CD4-positive, alpha-beta T cell treated with Interleukin-17A for 1 hour (primary cell): Measurements from ENCODE around the gene GABRP.
"Not testable (repeated sequence)": the region's sequence is repeated elsewhere in the genome, so short reads cannot be mapped to it uniquely, and the experiment has no call there.

Experiments used
- DNase-seq: peaks from one replicate; pipeline ENCODE4 v3.0.0-alpha.2; 2020

GABRP gene

DNA sequence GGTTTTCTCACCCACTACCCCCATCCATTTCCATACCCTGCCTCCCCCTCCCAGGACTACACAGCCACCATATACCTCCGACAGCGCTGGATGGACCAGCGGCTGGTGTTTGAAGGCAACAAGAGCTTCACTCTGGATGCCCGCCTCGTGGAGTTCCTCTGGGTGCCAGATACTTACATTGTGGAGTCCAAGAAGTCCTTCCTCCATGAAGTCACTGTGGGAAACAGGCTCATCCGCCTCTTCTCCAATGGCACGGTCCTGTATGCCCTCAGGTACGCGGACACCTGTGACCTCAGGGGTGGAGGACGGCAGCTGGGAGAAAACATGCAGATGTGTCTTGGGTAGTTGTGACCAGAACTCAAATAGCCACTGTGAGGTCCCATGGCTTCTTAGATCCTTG is 11.6 kb downstream of the GABRP start:
- DNase-seq = no peak

DNA sequence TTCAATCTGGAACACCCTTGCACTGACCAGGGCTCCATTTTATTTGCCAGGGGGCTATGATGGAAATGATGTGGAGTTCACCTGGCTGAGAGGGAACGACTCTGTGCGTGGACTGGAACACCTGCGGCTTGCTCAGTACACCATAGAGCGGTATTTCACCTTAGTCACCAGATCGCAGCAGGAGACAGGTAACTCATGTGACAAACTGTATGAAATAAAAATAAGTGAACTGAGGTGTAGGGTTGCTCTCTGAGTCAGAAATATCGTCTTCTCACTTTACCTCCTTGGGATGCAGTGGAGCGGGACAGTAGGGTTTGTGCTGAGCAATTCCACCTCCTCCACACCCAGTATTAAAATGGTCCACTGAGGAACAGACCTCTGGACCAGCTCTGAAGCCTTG is 22.1 kb downstream of the GABRP start:
- DNase-seq = no peak

DNA sequence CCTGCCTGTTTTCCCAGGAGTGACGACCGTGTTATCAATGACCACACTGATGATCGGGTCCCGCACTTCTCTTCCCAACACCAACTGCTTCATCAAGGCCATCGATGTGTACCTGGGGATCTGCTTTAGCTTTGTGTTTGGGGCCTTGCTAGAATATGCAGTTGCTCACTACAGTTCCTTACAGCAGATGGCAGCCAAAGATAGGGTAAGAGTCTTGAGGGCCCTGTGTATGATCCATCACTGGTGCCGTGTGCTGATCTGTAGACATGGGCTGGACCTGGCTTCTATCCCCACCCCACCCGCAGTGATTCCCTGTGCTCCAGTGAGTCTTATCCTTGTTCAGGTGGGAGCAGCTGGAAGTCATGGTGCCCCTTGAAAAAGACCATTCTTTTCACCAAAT is 26.0 kb downstream of the GABRP start:
- DNase-seq = no peak

DNA sequence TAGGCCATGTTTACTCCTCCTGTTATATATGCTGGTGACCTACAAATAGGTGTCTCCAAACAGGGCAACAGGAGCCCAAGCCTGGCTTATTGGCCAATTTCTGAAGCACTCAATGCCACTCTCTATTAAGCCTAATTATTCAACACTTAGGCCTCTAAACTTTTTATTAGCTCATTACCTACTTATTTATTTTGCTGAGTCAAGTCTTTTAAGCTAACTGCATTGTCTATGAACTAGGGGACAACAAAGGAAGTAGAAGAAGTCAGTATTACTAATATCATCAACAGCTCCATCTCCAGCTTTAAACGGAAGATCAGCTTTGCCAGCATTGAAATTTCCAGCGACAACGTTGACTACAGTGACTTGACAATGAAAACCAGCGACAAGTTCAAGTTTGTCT is 28.2 kb downstream of the GABRP start:
- no peak for DNase-seq

DNA sequence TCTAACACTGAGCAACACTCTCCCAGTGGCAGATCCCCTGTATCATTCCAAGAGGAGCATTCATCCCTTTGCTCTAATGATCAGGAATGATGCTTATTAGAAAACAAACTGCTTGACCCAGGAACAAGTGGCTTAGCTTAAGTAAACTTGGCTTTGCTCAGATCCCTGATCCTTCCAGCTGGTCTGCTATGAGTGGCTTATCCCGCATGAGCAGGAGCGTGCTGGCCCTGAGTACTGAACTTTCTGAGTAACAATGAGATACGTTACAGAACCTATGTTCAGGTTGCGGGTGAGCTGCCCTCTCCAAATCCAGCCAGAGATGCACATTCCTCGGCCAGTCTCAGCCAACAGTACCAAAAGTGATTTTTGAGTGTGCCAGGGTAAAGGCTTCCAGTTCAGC is 29.7 kb downstream of the GABRP start:
- no peak for DNase-seq

DNA sequence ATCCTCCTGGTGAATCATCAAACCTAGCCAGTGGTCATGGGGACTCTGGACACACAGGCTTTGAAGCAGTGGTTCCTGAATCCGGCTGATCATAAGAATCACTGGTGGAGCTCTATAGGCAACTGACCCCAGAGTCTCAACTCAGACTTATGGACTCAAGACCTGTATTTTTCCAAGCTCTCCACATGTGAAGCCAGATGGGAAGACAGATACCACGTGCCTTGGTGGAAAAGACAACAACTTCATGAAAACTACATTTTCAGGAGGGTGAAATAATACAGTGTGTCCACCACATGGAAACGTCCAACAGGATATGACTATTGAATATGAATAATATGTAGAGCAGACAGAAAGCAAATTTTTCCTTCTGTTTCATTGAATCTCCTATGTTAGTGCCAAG is 33.7 kb downstream of the GABRP start:
- DNase-seq = no peak

DNA sequence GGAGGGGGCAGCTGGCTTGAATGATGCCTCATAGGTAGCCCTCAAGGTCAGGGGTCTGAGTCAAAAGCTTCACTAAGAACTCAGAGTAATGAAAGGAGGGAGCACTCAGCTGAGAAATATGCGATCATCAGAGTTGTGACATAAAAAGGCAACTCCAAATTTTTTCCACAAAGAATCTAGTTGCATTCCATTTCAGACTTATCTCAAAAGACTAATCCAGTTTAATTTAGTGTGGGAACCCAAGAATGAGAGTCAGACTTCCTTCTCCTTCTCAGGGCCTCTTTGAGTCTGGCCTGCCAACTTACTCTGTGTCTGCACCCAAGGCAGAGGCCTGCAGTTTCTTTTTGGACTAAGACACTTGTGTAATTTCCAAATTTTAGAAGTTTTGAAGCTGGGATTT is 34.7 kb downstream of the GABRP start:
- no peak for DNase-seq

DNA sequence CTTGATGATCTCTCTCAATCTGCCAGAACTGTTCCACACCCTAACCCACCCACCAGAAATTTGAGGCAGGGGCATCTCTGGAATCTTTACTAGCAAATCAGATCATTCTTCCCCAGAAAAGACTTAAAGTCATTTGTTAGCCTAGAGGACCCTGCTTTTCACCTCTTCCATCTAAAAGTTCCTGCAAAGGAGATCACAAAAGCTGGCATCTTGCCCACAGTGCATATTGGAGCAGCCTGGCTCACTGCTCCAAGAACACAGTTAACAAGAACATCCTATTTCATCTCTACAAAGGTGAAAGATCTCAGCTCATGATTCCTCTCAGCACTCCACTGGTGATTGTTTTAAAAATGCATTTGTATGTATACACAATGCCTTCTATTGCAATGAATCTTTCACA is 36.3 kb downstream of the GABRP start:
- no peak for DNase-seq

DNA sequence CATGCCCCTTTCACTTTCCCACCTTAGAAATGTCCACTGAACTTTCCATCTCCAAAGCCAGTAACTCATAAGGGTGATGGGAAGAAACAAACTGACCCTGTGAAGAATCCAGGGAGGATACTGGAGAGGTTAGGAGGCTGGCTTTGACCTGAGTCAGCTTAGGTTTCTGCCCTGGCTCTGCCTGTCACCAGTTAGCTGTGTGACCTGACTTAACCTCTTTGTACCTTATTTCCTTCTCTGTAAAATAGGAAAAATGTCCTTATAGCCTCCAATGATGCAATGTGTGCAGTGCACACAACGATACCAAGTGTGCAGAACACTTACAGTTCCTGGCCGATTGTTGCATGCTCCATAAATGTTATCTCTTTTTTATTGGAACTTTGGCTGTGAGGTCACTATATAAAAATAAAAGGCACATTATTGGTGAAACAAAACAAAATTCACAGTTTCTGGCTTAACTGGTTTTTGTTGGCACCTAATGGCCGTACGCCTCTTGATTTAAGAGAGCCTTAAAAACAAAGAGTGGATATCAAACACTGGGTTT is 37.8 kb downstream of the GABRP start:
- no peak for DNase-seq

DNA sequence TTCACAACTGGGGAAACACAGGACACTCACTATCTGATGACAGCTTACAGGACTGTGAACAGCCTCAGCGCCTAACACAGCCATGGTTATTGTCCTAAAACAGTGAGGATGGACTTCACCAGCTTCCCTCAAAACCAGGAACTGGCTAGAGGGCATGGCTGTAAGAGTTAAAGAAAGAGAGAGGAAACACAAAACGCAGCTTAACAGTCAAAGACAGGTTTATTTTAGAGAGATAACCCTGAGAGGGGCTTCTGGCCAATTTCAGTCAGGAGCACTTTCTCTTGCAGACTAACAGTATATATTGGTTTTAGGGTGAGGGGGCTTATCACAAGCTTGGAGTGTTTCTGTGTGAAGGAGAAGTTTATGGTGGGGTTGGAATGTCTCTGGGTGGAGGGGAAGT is 42.6 kb downstream of the GABRP start:
- DNase-seq = no peak

DNA sequence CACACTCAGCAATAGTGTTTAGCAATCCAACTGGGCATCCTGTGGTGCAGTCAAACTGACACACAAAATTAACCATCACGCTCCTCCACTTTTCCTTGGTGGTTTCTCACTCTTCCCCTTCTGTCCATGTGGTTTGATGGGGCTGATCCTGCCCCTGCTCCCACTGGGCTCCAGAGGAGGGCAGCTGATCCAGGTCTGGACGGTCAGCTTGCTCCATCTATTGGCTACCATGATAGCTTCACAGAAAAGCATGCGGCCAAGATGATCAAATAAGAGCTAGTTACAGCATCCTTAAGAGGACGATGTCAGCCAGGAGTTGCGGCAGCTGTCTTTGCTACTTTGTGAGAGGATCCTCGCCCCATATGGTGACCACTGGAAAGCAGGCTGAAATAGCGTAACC is 48.7 kb downstream of the GABRP start:
- no peak for DNase-seq

DNA sequence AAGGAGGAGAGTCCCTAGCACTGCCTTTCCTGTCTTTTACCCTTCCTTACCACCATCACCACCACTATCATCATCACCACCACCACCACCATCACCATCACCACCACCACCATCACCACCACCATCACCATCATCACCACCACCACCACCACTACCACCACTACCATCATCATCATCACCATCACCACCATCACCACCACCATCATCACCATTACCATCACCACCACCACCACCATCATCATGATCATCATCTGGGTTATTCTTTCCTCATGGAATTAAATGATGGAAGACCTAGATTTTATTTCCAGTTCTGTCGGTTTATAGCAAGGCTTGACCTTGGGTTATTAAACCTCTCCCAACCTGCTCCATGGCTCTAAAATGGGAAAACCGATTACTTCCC is 50.5 kb downstream of the GABRP start:
- not testable (repeated sequence) for DNase-seq

DNA sequence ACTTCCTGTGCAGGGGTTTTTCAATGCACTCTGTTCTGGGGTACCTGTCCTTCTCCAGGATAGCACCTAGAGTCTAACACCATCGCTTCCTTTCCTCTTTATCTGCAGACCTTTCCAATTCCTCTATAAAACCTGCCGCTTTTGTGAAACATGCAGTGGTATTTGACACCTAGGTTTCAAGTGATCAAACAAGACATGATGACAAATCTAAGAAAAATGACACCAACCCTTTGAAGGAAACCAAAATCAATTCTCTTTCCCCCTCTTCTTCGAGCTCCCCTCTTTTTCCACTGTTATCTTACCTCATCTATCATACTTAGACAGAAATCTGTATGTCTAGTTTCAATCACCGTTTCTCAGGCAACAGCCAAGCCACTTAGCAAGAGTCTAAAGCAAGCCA is 52.7 kb downstream of the GABRP start:
- no peak for DNase-seq

DNA sequence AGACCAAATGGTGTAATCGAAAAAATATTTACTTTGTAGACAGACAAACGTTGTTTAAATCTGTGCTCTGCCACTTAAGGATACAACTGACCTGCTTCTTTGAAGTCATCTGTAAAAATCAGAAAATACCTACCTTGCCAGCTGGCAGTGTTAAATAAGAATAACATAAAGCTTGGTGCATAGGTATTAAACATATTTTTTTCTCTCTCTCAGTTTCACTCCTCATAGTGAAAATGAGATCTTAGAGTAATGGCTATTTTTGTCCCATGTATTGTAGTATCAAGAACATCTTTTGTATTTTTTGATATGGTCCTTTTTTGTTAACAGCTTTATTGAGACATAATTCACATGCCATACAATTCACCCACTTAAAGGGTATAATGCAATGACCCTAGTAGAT is 60.3 kb downstream of the GABRP start:
- DNase-seq = no peak

DNA sequence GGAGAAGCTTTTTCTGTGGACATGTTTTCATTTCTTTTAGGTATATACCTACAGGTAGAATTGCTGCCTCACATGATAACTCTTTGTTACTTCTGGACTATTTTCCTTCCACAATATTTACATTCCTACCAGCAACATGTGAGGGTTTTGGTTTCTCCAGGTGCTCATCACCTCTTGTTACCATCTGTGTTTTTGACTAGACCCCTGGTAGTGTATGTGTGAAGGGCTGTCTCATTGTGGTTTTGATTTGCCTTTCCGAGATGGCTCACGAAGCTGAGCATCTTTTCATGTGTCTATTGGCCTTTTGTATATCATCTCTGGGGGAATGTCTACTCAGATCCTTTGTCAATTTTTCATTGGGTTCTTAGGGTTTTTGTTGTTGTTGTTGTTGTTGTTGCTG is 61.1 kb downstream of the GABRP start:
- no peak for DNase-seq

DNA sequence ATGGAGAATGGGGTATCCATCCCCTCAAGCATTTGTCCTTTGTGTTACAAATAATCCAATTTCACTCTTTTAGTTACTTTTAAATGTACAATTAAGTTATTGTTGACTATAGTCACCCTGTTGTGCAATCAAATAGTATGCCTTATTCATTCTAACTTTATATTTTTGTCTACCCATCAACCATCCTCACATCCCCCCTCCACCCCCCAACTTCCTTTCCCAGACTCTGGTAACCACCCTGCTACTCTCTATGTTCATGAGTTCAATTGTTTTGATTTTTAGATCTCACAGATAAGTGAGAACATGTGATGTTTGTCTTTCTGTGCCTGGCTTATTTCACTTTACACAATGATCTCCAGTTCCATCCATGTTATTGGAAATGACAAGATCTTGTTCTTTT is 62.9 kb downstream of the GABRP start:
- no peak for DNase-seq

DNA sequence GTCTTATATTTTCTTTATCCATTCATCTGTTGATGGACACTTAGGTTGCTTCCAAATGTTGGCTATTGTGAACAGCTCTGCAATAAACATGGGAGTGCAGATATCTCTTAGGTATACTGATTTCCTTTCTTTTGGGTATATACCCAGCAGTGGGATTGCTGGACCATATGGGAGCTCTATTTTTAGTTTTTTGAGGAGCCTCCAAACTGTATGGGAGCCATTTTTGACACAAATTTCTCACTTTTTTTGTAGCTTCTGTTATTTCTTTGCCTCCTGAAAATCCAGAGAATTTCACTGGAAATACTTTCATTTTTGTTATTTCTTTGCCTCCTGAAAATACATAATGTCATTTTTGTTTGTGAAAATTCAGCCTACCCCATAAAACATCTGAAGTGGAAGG is 63.3 kb downstream of the GABRP start:
- DNase-seq = no peak

DNA sequence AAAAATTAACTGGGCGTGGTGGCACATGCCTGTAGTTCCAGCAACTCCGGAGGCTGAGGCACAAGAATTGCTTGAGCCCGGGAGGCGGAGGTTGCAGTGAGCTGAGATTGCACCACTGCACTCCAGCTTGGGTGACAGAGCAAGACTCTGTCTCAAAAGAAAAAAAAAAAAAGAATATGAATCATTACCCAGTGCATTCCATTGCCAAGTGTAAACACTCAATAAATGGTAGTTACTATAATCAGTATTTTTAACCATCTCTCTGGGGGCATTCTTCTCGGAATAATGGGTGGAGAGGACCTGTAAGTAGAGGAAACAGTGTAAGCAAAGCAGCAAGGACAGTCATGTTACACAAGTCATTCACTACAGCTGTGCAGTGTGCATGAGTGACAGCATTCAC is 64.5 kb downstream of the GABRP start:
- no peak for DNase-seq

DNA sequence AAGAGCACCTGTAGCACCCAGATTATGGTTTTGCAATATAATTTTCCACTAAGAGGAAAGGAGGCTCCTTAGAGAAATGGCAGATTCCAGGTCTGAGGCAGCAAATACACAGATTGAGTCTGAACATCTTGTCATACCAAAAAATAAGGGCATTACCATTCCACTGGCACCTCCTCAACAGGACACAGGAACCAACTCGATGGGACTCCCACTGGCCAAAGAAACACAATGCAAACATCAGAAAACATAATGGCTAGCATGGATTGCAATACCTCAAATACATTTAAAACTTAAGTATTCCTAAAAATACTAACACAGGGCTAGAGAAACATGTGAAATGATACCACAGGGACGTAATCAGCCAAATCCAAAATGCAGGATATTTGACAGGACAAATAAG is 65.8 kb downstream of the GABRP start:
- DNase-seq = no peak

DNA sequence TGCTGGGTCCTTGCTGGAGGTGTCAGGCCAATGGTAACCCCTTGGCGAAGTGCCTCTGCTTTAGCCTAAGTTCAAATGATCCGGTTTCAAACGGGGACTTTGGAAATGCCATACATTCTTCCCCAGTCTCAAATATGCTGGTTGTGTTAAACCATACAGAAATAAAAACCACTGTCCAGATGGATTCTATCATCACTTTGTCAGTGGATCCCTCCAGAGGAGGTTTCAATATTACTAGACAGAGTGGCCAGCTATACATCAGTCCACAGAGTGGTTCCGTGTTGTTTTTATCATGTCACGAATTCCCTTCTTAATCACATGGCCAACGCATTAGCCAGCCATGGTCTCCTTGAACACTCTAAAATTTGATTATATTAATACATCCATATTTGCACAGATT is 71.0 kb downstream of the GABRP start:
- DNase-seq = no peak

DNA sequence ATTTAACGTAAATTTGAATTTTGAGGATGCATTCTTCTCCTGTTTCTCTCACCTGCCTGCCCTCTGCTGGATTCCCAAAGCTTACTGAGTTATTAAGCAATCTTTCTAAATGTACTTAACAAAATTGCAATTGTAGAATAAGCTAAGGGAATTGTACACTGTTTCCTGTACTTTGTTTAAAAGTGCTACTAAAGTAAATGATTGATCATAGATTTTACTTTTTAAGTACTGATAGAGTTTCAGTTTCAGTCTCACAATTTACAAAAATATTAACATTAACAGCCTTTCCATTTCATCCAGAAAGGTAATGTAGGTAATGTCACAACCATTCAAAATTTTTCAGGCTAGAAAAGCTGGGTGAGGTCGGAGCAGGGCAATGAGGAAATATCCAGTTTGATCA is 73.5 kb downstream of the GABRP start:
- DNase-seq = no peak

DNA sequence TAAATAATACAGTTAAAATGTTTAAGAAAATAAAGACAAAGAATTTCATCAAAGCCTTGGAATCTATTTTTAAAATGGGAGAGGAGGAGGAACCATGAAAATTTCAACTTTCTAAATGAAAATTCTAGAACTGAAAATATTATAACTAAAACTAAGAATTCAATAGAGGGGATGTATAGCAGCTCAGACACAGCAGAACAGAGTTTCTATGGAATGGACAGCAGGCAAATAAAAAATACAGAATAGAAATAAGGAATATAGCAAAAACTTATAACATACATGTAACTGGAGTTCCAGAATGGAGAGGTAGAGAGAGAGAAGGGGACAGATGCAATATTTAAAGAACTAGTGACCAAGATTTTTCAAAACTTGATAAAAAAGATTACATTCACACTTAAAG is 76.9 kb downstream of the GABRP start:
- no peak for DNase-seq

DNA sequence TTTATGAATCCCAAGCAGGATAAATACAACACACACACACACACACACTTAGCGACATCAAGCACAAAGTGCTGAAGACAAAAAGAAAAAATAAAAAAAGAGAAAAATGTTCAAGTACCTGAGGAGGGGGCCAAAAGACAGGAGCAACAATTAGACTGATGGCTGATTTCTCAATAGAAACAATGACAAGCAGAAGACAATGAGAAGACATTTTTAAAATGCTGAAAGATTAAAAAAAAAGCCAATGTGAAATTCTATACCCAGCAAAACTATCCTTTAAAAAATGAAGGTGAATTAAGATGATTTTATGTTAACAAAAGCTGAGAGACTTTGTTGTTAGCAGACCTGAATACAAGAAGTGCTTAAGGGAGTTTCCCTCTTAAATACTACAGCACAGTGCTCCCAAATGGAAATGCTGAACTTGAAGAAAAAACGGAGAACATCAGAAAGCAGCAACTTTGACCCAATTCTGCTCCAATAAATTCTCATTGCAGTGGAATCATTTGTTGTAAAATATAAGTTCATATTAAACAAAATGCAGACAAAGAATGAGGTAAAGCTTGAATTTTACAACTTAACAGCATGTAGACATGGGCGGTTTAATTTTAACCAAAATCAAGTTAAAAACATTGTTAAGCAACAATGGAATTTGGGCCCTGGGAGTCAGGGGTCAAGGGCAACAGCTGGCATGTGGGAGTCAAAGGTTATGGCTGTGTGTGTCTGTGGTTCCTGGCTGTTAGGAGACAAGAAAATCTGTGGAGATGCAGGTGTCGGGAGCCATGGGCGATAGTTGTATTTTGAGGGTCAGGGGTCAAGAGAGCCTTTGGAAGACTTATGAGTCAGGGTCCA is 77.5 kb downstream of the GABRP start:
- DNase-seq = no peak

DNA sequence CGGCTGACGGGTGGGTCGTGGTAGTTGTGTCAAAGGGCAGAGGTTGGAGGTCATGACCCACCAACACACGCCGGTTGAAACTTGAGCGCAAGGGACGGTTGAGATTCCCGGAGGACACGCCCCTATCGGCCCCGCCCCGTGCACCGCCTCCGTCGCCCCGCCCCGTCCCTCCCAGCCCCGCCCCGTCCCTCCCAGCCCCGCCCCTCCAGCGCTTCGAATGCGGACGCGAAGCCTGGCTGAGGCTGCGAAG is 78.1 kb downstream of the GABRP start:
- DNase-seq = no peak
